Measurements from ENCODE around the gene CREB5. TPM values are rescaled to one million over a fixed set of nuclear protein-coding genes. Genes with fewer than 3 reads are reported as not detected.

Gene CREB5
- total RNA-seq, 2 experiments from 2014 or later: 1.2 to 1.5 TPM

DNA sequence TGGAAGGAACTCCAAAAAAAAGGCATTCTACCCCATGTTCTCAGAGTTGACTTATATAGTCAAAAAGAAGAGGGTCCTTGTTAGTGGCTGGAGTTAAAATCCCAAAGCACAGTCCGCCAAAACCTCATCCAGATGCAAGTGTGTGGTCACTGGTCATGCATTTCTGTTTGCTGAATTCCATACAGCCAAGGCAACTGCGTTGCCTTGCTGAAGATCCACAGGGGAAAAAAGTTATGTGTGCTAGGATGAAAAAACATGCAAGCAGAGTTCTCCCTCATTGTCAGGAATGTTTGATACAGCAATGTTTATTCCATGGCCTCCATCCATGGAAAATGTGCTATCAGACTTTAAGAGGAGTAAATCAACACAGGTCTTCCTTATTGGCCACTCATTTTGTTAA is 213.1 kb downstream of the CREB5 start:
- H3K36me3 Mint-ChIP-seq (ENCODE audit: low read depth): no peaks in the 10 kb centered on the region
- TF ChIP-seq, protein P1, sequence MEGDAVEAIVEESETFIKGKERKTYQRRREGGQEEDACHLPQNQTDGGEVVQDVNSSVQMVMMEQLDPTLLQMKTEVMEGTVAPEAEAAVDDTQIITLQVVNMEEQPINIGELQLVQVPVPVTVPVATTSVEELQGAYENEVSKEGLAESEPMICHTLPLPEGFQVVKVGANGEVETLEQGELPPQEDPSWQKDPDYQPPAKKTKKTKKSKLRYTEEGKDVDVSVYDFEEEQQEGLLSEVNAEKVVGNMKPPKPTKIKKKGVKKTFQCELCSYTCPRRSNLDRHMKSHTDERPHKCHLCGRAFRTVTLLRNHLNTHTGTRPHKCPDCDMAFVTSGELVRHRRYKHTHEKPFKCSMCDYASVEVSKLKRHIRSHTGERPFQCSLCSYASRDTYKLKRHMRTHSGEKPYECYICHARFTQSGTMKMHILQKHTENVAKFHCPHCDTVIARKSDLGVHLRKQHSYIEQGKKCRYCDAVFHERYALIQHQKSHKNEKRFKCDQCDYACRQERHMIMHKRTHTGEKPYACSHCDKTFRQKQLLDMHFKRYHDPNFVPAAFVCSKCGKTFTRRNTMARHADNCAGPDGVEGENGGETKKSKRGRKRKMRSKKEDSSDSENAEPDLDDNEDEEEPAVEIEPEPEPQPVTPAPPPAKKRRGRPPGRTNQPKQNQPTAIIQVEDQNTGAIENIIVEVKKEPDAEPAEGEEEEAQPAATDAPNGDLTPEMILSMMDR (IDR thresholded peaks at IDR 0.05): no peak
- no peaks in the 10 kb centered on the region for H3K27me3 Mint-ChIP-seq
- no peak overlapping the region for H3K4me3 Mint-ChIP-seq
- ATAC-seq (no peak), DNase-seq (no peak)
- H3K27ac Mint-ChIP-seq: no peak overlapping the region
- intact Hi-C loops (cut with micrococcal nuclease): loop anchor here (5.0 kb wide), 1 partner anchor 238 kb away; no protein-coding TSS in a partner anchor
- CTCF ChIA-PET: no interaction called here
- H3K9me3 Mint-ChIP-seq: no peaks in the 10 kb centered on the region
- POLR2A ChIA-PET: no interaction called here
- H3K4me1 Mint-ChIP-seq (ENCODE audit: low read depth): no peaks in the 10 kb centered on the region

DNA sequence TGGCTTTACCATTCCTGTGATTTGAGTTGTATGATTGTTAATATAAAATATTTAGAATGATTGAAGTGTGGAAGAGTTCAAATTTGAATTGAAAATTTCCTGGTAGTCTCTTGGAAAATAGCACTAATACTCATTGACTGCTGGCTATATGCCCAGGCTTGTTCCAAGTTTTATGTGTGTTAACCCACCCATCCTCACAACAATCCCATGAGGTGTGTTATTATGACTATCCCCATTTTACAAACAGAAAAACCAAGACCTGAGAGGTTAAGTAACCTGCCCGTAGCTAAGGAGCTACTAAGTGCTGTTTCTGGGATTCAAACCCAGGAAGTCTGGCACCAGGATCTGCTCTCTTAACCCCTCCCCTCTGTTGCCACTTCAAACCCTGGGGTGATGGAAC is 213.9 kb downstream of the CREB5 start:
- intact Hi-C loops (cut with micrococcal nuclease): loop anchor here (5.0 kb wide), 1 partner anchor 239 kb away; no protein-coding TSS in a partner anchor
- Mint-ChIP-seq H3K4me3 (no peak overlapping the region), H3K27me3 (no peaks in the 10 kb centered on the region), H3K4me1 (ENCODE audit: low read depth) (no peaks in the 10 kb centered on the region), H3K9me3 (no peaks in the 10 kb centered on the region), H3K36me3 (ENCODE audit: low read depth) (no peaks in the 10 kb centered on the region), H3K27ac (no peak overlapping the region)
- POLR2A ChIA-PET: no interaction called here
- DNase-seq: no peak
- ATAC-seq: no peak
- TF ChIP-seq, protein P1 (IDR thresholded peaks at IDR 0.05): no peak
- CTCF ChIA-PET: interaction anchor here (0.7 to 1.7 kb wide), 3 partner anchors 9 to 329 kb away, joined by 3 to 4 read pairs (median 3); no protein-coding TSS in a partner anchor

DNA sequence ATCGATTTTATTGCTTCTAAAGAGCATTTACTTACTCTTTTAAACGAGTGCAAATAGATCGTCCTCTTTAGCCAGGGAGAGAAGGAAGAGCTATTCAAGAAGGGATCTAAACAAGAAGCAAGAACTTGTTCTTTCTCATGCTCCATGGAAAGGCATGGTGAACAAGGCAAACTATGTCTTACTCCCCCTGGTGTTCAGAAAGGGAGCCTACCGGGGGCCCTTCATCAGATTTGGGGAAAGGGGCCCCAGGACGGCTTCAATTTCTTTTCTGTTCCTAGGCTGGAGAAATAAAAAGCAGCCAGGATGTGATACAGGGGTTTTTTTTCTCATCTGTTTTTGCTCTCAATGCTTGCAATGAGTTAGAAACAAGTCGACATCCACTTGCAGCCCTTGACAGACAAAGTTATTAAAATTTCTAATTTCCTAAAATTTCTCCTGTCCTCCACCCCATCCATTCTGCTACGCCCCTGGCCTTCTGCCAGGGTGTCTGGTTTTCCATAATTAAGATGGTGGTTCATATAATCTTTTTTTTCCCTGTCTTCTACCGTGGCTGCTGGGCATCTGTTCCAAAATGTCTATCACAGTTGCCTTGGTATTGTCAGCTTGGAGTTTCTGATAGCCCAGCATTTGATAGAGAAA is 214.4 kb downstream of the CREB5 start:
- Mint-ChIP-seq H3K36me3 (ENCODE audit: low read depth) (no peaks in the 10 kb centered on the region), H3K4me3 (no peak overlapping the region), H3K4me1 (ENCODE audit: low read depth) (no peaks in the 10 kb centered on the region), H3K9me3 (no peaks in the 10 kb centered on the region), H3K27me3 (no peaks in the 10 kb centered on the region), H3K27ac (no peak overlapping the region)
- CTCF ChIA-PET: interaction anchor here (0.7 to 1.7 kb wide), 5 partner anchors 9 to 330 kb away, joined by 3 to 4 read pairs (median 3); no protein-coding TSS in a partner anchor
- no peak for ATAC-seq
- TF ChIP-seq, protein P1 (IDR thresholded peaks at IDR 0.05): peak; percentile 55
- intact Hi-C loops (cut with micrococcal nuclease): loop anchor here (5.0 kb wide), 1 partner anchor 239 kb away; no protein-coding TSS in a partner anchor
- POLR2A ChIA-PET: interaction anchor here (0.6 kb wide), 1 partner anchor 13 kb away, joined by 3 read pairs; no protein-coding TSS in a partner anchor
- DNase-seq: peak; percentile 39

DNA sequence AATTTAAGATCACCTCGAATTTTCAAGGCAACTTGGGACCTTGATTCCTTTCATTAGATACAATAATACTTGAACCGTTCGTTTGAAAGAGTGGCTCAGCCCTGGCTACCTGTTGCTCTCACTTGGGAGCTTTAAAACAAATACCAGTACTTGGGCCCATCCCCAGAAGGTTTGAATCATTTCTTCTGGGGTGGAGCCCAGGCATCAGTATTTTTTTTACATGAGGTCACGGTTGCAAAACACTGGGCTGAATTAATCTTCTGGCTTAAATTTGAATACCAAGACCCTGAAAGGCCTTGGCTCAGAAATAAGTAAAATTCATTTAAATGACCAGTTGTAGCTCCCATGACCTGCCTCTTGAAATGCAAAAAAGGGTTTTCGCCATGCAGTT is 214.9 kb downstream of the CREB5 start:
- DNase-seq: no peak
- no peaks in the 10 kb centered on the region for H3K9me3 Mint-ChIP-seq
- H3K27me3 Mint-ChIP-seq: no peaks in the 10 kb centered on the region
- POLR2A ChIA-PET: interaction anchor here (0.6 kb wide), 1 partner anchor 13 kb away, joined by 3 read pairs; no protein-coding TSS in a partner anchor
- no peak overlapping the region for H3K4me3 Mint-ChIP-seq
- TF ChIP-seq, protein P1 (IDR thresholded peaks at IDR 0.05): no peak
- intact Hi-C loops (cut with micrococcal nuclease): loop anchor here (5.0 kb wide), 1 partner anchor 240 kb away; no protein-coding TSS in a partner anchor
- CTCF ChIA-PET: interaction anchor here (0.7 to 1.7 kb wide), 3 partner anchors 10 to 237 kb away, joined by 3 to 4 read pairs (median 3); no protein-coding TSS in a partner anchor
- ATAC-seq: no peak
- H3K27ac Mint-ChIP-seq: no peak overlapping the region
- H3K36me3 Mint-ChIP-seq (ENCODE audit: low read depth): no peaks in the 10 kb centered on the region
- H3K4me1 Mint-ChIP-seq (ENCODE audit: low read depth): no peaks in the 10 kb centered on the region

DNA sequence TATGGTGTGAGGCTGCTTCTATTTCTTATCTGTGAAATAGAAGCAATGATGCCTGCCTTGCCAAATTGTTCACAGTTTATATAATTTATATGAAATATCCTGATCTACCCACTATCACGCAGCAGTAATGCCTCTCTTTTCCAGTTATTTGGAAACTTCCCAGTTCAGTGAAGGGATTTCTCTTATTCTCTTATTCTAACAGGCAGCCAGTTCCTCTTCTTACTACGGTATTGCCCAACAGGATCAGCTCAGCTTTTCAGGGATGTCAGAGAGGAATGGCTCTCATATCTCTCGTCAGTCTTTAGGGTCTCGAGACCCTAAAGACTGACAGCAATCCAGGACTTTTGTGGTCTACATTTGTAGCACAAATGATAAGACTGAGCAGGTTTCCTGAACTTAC is 215.6 kb downstream of the CREB5 start:
- H3K4me3 Mint-ChIP-seq: no peak overlapping the region
- no peak for ATAC-seq
- no peak for DNase-seq
- H3K27me3 Mint-ChIP-seq: no peaks in the 10 kb centered on the region
- H3K27ac Mint-ChIP-seq: no peak overlapping the region
- H3K36me3 Mint-ChIP-seq (ENCODE audit: low read depth): no peaks in the 10 kb centered on the region
- ChIA-PET POLR2A (no interaction called here), CTCF (interaction anchor here (1.5 kb wide), 1 partner anchor 25 kb away, joined by 3 read pairs; no protein-coding TSS in a partner anchor)
- no peaks in the 10 kb centered on the region for H3K4me1 Mint-ChIP-seq (ENCODE audit: low read depth)
- H3K9me3 Mint-ChIP-seq: no peaks in the 10 kb centered on the region
- intact Hi-C loops (cut with micrococcal nuclease): loop anchor here (5.0 kb wide), 1 partner anchor 241 kb away; no protein-coding TSS in a partner anchor
- TF ChIP-seq, protein P1 (IDR thresholded peaks at IDR 0.05): no peak
